Upper lobe of left lung (tissue), 6 donors: ENCODE results near the gene SZT2. TPM values are rescaled to one million over a fixed set of nuclear protein-coding genes. Genes with fewer than 3 reads are reported as not detected.
"Not testable (repeated sequence)": the region's sequence is repeated elsewhere in the genome, so short reads cannot be mapped to it uniquely, and the experiment has no call there.

Experiments used
- ATAC-seq, 2 donors: fragments of 200-7000 bp; cut with Tn5 transposase; one replicate each; pipeline ENCODE4 v1.9.1; 2022; ENCODE audit warnings: mild to moderate bottlenecking in 2 of 2, moderate library complexity in 2 of 2; ENCODE audit not compliant: low FRiP score in 2 of 2
- DNase-seq, 2 donors: peaks; one replicate each; pipeline ENCODE4 v3.0.0-alpha.2; 2019 to 2020
- H3K27ac ChIP-seq, 4 donors: fragments of 200-600 bp; sonication (generic); one replicate each; pipeline ENCODE4 v1.5.1; 2016 to 2019
- H3K27me3 ChIP-seq, 4 donors: fragments of 200-600 bp; sonication (generic); one replicate each; pipeline ENCODE4 v1.5.1; 2017 to 2019
- H3K36me3 ChIP-seq, 4 donors: fragments of 200-600 bp; sonication (generic); one replicate each; pipeline ENCODE4 v1.5.1; 2016 to 2019
- H3K4me1 ChIP-seq, 4 donors: fragments of 200-600 bp; sonication (generic); one replicate each; pipeline ENCODE4 v1.5.1; 2018 to 2019
- H3K4me3 ChIP-seq, 4 donors: fragments of 200-600 bp; sonication (generic); one replicate each; pipeline ENCODE4 v1.5.1; 2017 to 2019; ENCODE audit warnings: mild to moderate bottlenecking in 2 of 4, moderate library complexity in 1 of 4
- H3K9me3 ChIP-seq, 4 donors: fragments of 200-600 bp; sonication (generic); one replicate each; pipeline ENCODE4 v1.5.1; 2018 to 2019
- CTCF ChIP-seq, 6 experiments: fragments of 450-650 bp in 4 of 6; fragments of 200-600 bp in 2 of 6; sonication (generic) in 2 of 6; IDR thresholded peaks; one replicate each; pipeline ENCODE4 v1.5.1; 2016 to 2019; ENCODE audit warnings: antibody characterized with exemption in 6 of 6
- EP300 ChIP-seq, 4 donors: sonication (generic); formaldehyde crosslinking; IDR thresholded peaks; one replicate each; pipeline ENCODE4 v1.5.1; 2017; ENCODE audit warnings: antibody characterized with exemption in 4 of 4, control low read depth in 2 of 4
- POLR2A ChIP-seq, 4 donors: fragments of 450-650 bp; IDR thresholded peaks; one replicate each; pipeline ENCODE4 v1.5.1; 2016 to 2017; ENCODE audit warnings: antibody characterized with exemption in 4 of 4, mild to moderate bottlenecking in 2 of 4
- POLR2AphosphoS5 ChIP-seq, 2 donors: sonication (generic); formaldehyde crosslinking; IDR thresholded peaks; one replicate each; pipeline ENCODE4 v1.5.1; 2017; ENCODE audit warnings: antibody characterized with exemption in 2 of 2
- WGBS, 2 donors: methylation state at CpG; one replicate each; pipeline ENCODE4 v1.1.5; 2017 to 2018; 5-methylcytosine and 5-hydroxymethylcytosine counted together
- total RNA-seq, 6 donors: library from RNA; depleted of rRNA in 4 of 6; stranded (reverse); fragments of >200 nt in 4 of 6; gene quantifications; one replicate each; pipeline versions ENCODE4 v1.1.0 to v1.2.1, GENCODE V29; 2016 to 2021
- donor health status: DM: no; HTN: no; CAD: no; lungs with moderate emphysema.
- donor health status: DM: no; HTN: yes; CAD: no; lungs with severe emphysema.

Gene SZT2
- total RNA-seq, 6 donors from 2014 or later, result 33.3 to 184 (median 57.0) TPM

GRCh38 chr1:43398227-43398626 is 8.5 kb downstream of the SZT2 start:
- H3K27ac ChIP-seq, result no peak overlapping the region
- TF ChIP-seq CTCF (IDR thresholded peaks at IDR 0.05), result no peak
- TF ChIP-seq POLR2A (IDR thresholded peaks at IDR 0.05), result no peak
- TF ChIP-seq EP300 (IDR thresholded peaks at IDR 0.05), result no peak
- no peak for TF ChIP-seq POLR2AphosphoS5 (IDR thresholded peaks at IDR 0.05)
- ATAC-seq, result no peak

GRCh38 chr1:43400441-43400840 is 10.7 kb downstream of the SZT2 start:
- not testable (repeated sequence) for ATAC-seq, H3K27ac ChIP-seq, H3K9me3 ChIP-seq, H3K4me3 ChIP-seq, H3K27me3 ChIP-seq, DNase-seq
- WGBS, 2 donors, result 93 to 96% methylated on average over 9 of the region's 9 CpGs
- Histone ChIP-seq H3K36me3 (peaks cover under 1 to 47% (median 22%) of the 10 kb centered on the region in 4 donors), H3K4me1 (peaks cover 0 to 11% (median 3%) of the 10 kb centered on the region in 4 donors)

More at GRCh38 chr1:43398227-43398626, 8.5 kb downstream of the SZT2 start:
- 93 to 94% methylated on average over 3 of the region's 3 CpGs for WGBS, 2 donors
- no peaks in the 10 kb centered on the region for H3K9me3 ChIP-seq
- no peak for DNase-seq
- no peak overlapping the region for H3K4me3 ChIP-seq
- peaks cover 0 to 11% (median 3%) of the 10 kb centered on the region in 4 donors for H3K4me1 ChIP-seq
- no peaks in the 10 kb centered on the region for H3K27me3 ChIP-seq
- peaks cover 0 to 30% (median 1%) of the 10 kb centered on the region in 4 donors for H3K36me3 ChIP-seq

GRCh38 chr1:43402089-43402865 is 12.6 kb downstream of the SZT2 start:
- Histone ChIP-seq H3K36me3 (peaks cover 16 to 50% (median 40%) of the 10 kb centered on the region in 4 donors), H3K27ac (no peak overlapping the region), H3K4me1 (peaks cover 0 to 7% (median 2%) of the 10 kb centered on the region in 4 donors), H3K4me3 (no peak overlapping the region), H3K27me3 (no peaks in the 10 kb centered on the region), H3K9me3 (no peaks in the 10 kb centered on the region)
- ATAC-seq (no peak), DNase-seq (no peak)
- WGBS, 2 donors, result 80 to 82% methylated on average over 6 of the region's 6 CpGs
- TF ChIP-seq POLR2A (IDR thresholded peaks at IDR 0.05), result no peak
- no peak for TF ChIP-seq EP300 (IDR thresholded peaks at IDR 0.05)
- TF ChIP-seq POLR2AphosphoS5 (IDR thresholded peaks at IDR 0.05), result no peak
- TF ChIP-seq CTCF (IDR thresholded peaks at IDR 0.05), result no peak

GRCh38 chr1:43404353-43404752 is 14.7 kb downstream of the SZT2 start:
- Histone ChIP-seq H3K27me3 (no peaks in the 10 kb centered on the region), H3K27ac (no peak overlapping the region), H3K36me3 (peaks cover 16 to 69% (median 48%) of the 10 kb centered on the region in 4 donors), H3K9me3 (no peaks in the 10 kb centered on the region), H3K4me3 (no peak overlapping the region), H3K4me1 (peaks cover 0 to 7% (median 2%) of the 10 kb centered on the region in 4 donors)
- DNase-seq, result no peak
- TF ChIP-seq POLR2AphosphoS5 (IDR thresholded peaks at IDR 0.05) (no peak), EP300 (IDR thresholded peaks at IDR 0.05) (no peak), POLR2A (IDR thresholded peaks at IDR 0.05) (no peak), CTCF (IDR thresholded peaks at IDR 0.05) (no peak)
- ATAC-seq, result no peak
- WGBS, 2 donors, result 97 to 98% methylated on average over 6 of the region's 6 CpGs

GRCh38 chr1:43405219-43405875 is 15.6 kb downstream of the SZT2 start:
- no peak overlapping the region for H3K4me3 ChIP-seq
- no peak for DNase-seq
- WGBS, 2 donors, result 86 to 90% methylated on average over 6 of the region's 6 CpGs
- peaks cover 16 to 78% (median 52%) of the 10 kb centered on the region in 4 donors for H3K36me3 ChIP-seq
- H3K27ac ChIP-seq, result no peak overlapping the region
- H3K4me1 ChIP-seq, result peaks cover 0 to 7% (median 2%) of the 10 kb centered on the region in 4 donors
- TF ChIP-seq POLR2AphosphoS5 (IDR thresholded peaks at IDR 0.05), result no peak
- no peak for TF ChIP-seq EP300 (IDR thresholded peaks at IDR 0.05)
- TF ChIP-seq POLR2A (IDR thresholded peaks at IDR 0.05), result no peak
- TF ChIP-seq CTCF (IDR thresholded peaks at IDR 0.05), result no peak
- ATAC-seq, result no peak
- H3K9me3 ChIP-seq, result no peaks in the 10 kb centered on the region
- H3K27me3 ChIP-seq, result no peaks in the 10 kb centered on the region
